CD4-positive, alpha-beta T cell treated with Interleukin-6 at 100 ng/mL for 8 hours (primary cell): ENCODE results near the gene STX1A.

Experiments used
- DNase-seq: peaks from one replicate; pipeline ENCODE4 v3.0.0-alpha.2; 2020; ENCODE audit warnings: mixed read lengths, low spot score

The STX1A gene

DNA sequence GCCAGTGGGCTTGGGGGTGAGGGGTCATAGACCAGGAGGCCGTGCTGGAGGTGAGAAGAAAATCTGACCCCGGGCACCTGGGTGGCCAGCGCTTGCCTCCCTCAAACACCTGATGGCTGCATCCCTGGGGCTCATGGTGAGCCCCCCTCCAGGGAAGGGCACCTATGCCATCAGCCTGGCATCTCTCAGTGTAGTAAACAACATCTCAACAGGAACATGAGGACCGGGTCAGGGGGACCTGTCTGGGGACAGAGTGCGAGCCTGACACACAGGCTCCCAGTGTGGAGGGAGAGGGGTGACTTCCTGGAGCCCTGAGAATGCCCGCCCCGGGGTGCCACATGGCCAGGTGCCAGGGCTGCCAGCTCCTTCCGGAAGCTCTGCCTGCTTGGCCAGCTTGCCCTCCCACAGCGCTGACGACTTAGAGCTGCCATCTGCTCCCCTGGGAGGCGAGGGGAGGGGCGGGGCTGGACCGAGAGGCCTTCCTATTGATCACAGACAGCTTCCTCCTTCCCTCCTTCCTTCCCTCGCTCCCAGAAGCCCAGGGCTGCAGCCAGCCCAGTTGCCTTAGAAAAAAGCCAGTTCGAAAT is 12.3 kb downstream of the STX1A start:
- DNase-seq: peak; percentile 41

DNA sequence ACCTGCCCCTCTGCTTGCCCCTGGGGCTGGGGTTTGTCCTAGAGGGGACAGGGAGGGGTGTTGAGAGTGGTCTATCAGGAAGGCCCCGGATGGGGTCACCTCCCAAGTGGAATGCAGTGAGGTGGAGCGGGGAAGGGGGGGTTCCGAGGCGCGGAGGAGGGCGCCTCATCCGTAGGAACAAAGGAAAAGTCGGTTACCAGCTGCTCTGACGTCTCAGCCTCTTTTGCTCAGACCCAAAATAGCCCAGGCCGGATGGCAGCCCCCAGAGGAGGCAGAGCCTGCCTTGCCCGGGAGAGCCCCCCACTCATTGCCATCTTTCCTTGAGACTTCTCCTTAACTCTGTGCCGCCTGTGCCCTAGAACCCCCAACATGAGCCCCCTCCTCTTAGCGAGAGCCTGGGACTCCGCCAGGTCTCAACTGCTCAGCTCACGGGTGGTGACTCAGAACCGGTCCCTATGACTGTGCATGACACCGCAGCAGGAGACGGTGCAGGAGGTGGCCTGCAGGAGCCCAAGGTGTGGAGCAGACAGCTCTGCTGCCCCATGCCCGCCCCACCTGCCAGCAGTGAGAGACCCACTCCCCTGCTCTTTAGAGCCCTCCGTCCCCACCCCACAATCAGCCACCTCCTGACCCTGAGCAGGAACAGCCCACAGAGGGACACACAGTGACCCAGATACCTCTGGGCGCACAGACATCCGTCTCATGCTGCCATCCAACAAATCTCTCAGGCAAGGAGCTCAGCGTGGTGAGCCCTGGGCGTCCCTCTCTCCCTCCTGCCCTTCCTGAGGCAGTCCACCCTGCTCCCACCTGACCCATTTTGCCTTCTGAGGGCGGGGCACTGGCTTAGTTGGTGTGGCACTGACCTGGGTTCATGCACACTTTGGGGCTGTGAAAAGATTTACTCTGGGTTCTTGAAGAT is 13.1 kb downstream of the STX1A start:
- no peak for DNase-seq

DNA sequence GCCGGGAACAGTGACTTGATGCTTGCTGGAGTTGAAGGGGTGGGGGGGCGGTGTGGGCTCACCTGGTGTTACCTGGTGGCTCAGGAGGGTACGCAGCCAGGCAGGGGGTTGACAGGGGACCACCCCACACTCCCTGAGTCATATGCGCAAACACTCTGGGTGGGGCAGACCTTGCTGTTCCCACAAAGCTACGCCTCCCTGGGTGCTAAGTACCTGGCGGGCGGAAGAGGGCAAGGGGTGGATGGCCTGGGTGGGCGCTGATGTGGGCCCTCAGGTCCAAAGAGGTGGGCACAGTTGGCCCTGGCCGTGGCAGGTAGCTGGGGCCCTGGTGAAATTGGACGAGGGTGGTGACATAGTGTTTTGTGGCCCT is 13.9 kb downstream of the STX1A start:
- DNase-seq: no peak

DNA sequence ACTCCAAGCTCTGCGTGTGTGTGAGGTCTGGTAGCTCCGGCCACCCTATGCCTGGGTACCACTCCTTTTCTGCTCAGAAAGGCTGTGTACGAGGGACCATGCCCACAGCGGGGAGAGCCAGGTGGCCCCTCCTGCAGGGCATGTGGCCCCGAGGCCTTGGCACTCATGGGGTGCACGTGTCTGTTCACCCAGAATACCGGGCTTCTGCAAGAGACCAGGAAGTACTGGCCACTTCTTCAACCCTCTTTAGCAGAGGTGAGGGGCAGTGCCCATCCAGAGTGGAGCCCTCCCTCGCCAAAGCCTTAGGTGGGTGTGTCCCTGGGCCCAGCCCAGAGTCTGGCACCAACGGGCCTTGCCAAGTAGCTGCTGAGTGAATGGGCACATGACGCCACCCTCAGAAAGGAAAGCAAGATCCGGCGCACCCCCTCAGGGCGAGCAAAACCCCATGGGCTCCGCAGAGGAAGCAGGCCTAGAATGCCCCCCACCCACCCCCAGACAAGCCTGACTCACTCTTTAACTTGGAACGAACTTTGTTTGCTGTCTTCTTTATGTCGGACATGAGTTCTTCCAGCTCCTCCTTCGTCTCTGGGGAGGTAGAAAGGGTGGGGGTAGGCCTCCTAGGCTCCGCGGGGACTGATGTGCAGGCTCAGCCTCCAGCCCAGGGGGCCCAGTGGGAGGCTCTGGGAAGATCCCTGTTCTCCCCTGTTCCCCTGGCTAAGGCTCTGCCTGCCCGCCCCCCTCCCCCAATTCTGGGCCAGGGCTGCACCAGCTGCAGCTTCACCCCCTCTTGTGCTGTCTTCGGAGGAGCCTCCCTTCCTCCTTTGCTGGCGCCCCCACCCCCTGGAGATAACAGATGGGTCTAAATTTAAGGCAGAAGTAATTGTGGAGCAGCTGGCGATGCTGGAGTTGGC is 14.6 kb downstream of the STX1A start:
- DNase-seq: no peak

DNA sequence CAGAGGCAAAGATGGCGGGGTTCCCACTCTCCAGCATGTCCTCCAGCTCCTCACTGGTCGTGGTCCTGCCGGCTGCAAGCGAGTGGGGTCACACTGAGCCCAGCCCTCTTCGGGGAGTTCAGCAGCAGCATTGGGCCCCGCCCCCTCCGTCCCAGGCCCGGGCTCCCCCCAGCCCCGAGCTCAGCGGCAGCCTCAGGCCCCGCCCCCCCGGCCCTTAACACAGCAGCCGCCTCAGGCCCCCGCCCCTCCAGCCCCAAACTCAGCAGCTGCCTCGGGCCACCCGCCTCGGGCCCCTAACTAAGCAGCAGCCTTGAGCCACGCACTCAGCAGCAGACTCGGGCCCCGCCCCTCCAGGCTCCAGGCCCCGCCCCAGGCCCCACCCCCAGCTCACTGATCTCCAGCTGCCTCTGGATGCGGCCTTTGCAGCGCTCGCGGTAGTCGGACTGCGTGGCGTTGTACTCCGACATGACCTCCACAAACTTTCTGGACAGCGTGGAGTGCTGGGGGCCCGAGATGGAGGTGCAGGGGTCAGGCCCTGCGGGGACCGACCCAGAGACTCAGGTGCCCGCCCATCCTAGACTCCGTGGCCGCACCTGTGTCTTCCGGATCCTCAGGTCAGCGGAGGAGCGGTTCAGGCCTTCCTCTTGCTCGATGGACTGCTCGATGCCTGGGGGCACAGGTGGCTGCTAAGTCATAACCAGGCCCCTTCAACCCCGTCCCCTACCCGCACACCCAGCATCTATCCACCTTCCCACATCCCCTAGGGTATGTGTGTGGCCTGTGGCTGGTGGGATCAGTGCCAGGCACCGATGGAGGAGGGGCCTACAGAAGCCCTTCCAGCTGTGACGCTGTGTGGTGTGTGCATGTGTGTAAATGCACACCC is 15.5 kb downstream of the STX1A start:
- peak; percentile 52 for DNase-seq

DNA sequence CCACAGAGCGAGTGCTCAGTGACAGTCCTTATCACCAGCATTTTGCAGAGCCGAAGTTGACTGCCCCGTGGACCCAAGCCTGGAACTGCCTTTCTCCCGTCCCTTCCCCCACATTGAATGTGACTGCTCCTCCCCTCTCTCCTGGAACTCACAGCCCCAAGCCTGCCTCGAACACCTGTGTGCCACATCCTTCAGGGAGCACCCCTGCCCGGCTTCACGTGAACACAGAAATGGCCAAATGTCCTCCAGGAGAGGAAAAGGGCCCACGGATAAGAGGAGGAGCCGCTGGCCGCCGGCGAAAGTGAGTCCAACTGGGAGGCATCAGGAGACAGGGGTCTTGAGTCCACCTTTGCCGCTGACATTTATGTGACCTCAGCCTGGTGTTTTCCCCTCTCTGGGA is 16.2 kb downstream of the STX1A start:
- DNase-seq: no peak

DNA sequence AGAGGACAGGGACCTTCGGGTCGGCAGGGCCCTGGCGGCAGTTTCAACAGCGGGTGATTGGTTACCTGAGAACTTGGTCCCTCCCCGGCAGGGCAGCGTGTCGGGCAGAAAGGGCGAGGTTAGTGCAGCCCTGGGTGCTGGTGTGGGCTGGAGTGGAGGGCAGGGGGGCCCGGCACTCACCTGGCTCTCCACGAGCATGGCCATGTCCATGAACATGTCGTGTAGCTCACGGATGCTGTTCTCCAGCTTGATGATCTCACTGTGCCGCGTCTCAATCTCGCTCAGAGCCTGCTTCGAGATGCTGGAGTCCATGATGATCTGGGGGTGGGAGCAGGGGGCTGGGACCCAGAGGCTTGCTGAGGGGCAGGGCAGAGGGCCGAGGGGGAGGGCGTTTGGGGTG is 16.8 kb downstream of the STX1A start:
- no peak for DNase-seq

DNA sequence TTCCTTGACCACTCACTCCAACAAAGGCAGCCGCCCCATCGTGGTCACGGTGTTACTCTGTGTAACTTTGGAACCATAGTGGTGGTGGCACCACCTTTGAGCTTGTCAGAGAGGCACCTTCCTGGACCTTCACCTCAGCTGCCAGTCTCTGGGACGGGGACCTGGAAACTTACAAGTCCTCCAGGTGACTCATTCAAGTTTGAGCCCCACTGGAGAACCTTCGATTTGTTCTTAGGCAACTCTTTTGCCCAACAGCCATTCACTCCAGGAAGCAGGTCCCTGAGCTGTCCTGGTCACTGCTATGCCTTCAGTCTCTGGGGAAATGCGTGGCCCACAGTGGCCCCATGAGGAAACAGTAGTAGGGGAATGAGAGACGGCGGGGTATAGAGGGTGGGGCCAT is 17.2 kb downstream of the STX1A start:
- DNase-seq: no peak

DNA sequence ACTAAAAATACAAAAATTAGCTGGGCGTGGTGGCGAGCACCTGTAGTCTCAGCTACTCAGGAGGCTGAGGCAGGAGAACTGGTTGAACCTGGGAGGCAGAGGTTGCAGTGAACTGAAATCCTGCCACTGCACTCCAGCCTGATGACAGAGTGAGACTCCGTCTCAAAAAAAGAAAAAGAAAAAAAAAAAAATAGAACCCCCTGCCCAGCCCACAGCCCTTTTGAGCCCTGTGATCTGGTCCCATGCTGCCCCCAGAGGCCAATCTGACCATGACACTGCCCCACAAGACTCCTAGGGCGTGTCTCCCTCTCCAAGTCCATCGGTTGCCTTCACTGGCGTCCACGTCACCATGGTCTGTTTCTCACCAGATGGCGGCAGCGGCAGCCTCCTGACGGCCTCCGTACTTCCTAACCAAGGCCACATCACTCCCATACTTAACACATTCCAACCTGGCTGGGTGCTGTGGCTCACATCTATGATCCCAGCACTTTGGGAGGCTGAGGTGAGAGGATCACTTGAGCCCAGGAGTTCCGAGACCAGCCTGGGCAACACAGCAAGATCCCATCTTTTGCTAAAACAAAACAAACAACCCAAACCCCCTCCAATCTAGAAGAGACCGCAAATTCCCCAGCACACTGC is 18.0 kb downstream of the STX1A start:
- DNase-seq: no peak

DNA sequence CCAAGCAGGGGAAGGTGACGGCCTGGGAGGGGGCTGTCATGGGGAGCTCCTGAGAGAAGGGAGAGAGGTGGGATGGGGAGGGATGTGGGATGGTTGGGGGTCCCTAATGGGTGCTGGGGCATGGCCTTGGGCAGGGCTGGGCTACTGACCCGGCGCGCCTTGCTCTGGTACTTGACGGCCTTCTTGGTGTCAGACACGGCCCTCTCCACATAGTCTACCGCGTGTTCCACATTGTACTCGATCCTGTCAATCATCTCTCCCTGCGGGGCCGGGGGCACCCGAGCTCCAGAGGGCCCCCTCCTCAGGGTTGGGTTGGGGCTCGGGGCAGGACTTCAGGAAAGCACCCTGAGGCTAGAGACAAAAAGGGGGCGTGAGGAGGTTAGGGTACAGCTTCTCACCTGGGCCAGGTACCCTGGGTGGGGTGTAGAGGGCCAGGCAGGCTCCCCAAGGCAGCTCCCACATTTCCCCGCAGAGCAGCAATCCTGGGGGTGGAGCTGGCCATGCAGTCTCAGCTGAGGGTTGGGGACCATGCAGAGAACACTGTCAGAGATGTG is 18.8 kb downstream of the STX1A start:
- DNase-seq: no peak

DNA sequence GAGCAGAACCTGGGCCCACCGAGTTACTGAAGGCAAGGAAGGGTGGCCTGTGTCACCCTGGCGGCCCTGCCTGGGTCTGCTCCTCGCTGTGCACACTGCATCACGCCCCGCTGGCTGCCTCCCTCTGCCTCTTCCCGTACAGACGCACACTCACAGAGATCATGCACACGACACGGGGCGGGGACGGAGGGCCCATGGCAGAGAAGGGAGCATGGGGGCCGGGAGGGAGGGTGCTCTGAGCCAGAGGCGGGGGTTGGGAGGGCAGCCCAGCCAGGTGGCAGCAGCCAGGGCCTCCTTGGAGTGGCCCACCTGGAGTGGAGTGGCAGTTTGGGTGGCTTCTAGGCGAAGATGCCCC is 19.4 kb downstream of the STX1A start:
- no peak for DNase-seq

DNA sequence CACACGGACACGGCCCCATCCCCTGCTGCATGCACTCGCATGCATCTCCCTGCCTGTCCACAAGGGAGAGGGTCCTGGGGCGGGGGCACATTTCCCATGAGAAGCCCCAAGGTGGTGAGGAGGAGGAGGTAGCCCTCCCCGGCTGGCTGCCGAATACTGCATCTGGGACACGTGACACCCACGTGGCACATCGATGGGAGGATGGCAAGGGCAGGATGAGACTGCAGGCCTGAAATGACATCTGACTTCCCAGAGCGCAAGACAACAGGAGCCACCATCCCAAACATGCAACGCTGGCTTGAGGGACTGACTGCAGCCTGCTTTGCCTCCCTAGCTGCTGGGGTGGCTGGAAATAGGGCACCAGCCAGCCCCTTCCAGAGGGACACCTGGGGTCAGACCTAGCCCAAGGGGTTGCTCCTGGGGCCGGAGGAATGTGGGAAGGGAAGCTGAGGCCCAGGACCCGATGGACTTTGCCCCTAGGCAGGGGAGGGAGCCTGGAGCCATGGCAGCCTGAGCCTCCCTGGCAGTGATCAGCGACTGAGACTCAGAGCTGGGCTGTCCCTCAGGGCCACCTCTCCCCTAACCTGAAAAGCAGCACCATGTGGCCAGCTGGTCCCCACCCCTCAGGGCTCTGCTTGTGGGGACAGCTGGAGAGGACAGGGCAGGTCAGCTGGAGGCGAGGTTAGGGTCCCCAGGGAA is 19.9 kb downstream of the STX1A start:
- no peak for DNase-seq

DNA sequence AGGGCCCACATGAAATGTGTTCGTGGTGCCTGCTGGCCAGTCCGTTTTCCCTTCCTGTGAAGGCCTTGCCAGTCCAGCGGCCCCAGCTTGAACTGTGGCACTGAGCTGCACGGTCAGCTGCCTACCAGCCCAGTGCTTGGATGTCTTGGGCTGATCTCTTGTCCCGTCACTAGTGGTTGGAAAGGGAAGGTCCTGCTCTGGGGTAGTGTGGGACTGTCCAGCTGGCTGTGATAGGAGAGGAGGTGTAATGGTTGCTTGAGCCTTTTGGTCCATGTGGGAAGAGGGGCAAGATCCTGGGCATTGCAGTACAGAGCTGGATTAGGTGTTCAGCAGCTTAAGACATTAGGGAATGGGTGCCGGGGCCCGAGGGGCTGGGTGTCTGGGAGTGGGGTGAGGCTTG is 21.1 kb downstream of the STX1A start:
- no peak for DNase-seq

DNA sequence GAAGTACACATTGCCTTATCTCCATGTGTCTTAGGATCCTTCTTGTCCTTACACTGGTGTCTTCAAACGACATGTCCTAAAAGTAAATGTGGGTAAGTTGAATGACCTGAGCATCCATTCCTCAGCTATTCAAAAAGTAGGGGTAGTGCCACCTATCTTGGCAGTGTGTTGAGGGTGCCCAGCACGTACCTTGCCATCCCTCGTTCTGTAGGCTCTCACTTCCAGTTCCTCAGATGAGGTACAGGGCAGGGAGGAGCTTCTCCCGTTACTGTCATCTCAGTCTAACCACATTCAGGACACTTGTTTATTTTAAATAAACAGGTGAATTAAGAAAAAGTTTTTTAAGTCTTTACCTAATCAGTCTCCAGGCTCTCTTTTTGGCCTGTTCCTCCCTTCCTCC is 23.1 kb downstream of the STX1A start:
- no peak for DNase-seq

DNA sequence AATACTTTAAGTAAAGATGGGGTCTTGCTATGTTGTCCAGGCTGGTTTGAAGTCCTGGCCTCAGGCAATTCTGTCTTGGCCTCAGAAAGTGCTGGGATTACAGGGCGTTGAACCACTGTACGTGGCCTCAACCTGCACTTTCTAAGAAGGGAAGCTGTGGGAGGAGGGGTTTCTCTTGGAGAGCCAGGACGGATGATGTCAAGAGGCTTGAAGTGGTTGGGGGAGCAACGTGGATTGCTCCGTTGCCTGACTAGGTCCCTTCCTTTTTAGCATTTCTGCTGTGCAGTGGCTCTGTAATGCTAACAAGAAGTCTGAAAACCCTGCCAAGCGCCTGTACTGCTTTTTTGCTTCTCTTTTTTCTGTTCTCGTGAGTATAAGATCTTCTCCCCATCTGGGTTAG is 28.8 kb downstream of the STX1A start:
- no peak for DNase-seq

DNA sequence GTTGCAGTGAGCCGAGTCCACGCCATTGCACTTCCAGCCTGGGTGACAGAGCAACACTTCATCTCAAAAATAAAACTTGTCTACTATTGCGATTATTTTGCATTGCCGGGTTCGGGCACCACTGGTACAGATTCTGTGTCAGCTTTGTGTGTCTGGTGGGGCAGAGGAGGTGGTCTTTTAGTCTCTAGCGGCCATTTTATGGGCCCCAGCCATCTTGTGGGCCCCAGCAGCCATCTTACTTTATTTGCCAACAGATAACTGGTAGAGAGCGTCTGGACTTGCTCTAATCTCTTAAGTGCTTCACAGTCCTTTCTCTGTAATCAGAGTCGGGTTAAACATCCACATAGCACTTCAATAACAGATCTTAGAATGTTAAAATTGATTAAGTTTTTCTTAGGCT is 31.2 kb downstream of the STX1A start:
- DNase-seq: no peak

DNA sequence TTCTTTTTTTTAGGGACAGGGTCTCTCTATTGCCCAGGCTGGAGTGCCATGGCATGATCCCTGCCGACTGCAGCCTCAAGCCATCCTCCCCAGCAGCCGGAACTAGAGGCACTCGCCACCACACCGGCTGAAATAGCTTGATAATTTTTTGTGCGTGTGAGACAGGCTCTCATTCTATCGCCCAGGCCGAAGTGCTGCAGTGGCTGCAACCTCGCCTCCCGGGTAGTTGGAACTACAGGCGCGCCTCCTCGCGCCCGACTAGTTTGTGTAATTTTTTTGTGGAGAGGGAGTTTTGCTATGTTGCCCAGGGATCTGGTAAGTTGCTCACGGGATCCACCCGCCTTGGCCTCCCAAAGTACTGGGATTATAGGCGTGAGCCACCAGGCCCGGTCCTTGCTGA is 34.2 kb downstream of the STX1A start:
- DNase-seq: no peak

DNA sequence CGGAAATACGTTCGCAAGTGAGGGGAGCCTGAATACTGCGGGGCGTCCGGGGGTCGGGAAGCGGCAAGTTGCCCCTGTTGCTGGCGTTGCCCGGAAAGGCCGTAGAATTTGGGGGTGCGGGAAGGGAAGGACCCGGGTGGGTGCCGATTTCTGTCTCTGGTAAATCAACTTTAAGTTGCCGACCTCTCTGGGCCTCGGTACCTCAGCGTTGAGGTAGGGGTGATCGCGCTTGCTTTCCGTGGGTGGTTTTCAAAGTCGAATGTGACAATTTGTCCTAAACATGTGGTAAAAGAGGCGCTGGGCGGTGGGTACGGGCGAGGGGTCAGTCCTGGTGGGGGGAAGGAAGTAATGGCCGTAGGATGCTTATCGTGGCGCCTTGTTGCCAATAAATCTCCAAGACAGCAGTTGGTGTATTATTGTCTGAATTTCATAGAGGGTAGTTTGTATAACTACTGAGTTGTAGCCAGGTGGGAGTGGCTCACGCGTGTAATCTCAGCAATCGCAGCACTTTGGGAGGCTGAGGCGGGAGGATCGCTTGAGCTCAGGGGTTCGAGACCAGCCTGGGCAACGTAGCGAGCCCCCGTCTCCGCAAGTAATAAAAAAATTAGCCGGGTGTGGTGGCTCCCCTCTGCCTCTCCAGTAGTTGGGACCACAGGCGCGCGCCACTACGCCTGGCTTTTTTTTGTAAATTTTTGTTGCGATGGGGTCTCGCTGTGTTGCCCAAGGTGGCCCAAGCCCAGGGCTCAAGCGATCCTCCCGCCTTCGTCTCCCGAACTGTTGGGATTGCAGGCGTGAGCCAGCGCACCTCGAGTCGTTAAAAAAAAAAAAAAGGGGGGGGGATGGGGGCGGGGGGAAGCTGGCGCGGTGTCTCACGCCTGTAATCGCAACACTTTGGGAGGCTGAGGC is 35.4 kb downstream of the STX1A start:
- no peak for DNase-seq

DNA sequence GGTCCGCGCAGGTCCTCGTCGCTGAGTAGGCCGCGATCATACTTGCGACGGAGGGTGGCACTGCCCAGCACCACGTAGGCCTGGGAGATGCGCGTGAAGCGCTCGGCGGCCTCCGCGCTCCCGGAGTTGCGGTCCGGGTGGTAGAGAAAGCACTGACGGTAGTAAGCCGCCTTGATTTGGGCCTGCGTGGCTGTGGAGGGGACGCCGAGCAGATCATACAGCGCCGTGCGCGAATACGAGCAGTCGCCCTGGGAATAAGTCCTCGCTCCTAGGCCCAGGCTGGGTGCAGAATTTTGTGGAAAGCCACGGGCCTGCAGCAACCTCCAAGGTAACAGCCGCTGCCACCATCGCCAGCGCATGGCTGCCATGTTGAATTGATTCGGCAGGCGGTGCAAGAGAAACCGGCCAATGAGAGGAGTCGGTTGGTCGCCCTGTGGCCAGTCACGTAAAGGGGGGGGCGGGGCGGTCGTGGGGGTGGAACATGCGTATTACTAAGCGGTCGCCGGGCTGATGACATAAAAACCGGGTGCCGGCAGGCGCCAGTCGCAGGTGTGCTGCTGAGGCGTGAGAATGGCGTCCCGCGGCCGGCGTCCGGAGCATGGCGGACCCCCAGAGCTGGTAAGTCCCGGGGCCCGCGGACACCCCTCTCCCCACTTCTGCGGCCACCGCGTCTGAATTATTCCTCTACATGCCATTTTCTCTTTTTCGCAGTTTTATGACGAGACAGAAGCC is 36.2 kb downstream of the STX1A start, which contains the start of the genes BUD23 and DNAJC30:
TSS of gene BUD23 (plus strand) at position 542 of the 732 bp plus-strand sequence. CDS start at position 571, 29 bp downstream.
TSS of gene DNAJC30 (minus strand) at position 398 of the 732 bp plus-strand sequence. CDS start at position 368, 30 bp downstream.
- peak; percentile 96 for DNase-seq
